Measurements from ENCODE around the gene USP15. TPM values are rescaled to one million over a fixed set of nuclear protein-coding genes. Genes with fewer than 3 reads are reported as not detected.

USP15 gene
- total RNA-seq, 5 donors from 2014 or later (not counting 1 experiment from before 2014, with no cell fraction given) = 137 to 256 (median 138) TPM

DNA sequence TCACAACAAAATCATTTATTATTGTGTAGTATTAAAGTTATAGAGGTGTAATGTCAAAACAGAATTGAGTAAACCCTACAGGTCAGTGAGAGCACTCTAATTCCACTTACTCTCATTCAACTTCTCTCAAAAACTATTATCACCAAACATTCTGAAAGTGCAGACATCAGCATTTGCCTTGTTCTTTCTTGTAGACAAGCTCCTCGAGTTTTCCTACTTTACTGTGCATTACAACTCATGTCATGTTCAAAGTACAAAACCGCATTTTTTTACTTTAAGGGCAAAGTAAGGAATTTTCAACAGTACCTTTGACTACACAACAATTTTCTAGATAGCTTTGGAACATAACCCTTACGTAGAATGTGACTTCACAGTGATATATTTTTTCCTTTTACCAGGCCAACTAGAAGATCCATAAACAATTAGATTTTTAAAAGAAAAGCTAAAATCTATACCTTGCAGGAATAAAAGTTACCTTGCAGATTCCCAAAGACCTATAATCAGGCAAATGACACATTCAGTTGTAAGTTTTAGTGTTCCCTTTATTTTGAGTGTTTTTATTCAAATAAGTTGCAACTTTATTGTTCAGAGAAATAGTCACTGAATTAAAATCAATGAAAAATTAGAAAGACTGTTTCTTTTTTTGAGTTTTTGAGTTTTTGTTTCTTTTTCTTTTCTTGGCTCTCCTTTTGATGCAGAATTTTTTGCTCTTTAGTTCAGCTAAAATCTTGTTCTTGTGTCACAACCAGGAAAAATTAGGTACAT, 12.7 kb upstream of the USP15 start:
- no peak overlapping the region for H3K4me3 ChIP-seq (ENCODE audit: control insufficient read depth in 1 of 2, extremely low read depth in 1 of 2, low read length in 1 of 2)
- no peak overlapping the region for H3K4me3 Mint-ChIP-seq
- POLR2A ChIA-PET = no interaction called here
- H3K27ac Mint-ChIP-seq = no peak overlapping the region
- H3K27ac ChIP-seq (ENCODE audit: low read length) = no peak overlapping the region
- H3K9me3 Mint-ChIP-seq = peaks cover 0 to 3% (median 0%) of the 10 kb centered on the region in 3 donors
- DNase-seq = no peak
- H3K36me3 Mint-ChIP-seq = no peaks in the 10 kb centered on the region
- CTCF ChIA-PET = no interaction called here
- no peaks in the 10 kb centered on the region for H3K9me3 ChIP-seq
- H3K4me1 ChIP-seq (ENCODE audit: control insufficient read depth in 1 of 2, extremely low read depth in 1 of 2, insufficient read depth in 2 of 2, low read length in 2 of 2) = peaks cover 8 to 16% of the 10 kb centered on the region in 2 experiments
- H3K27me3 Mint-ChIP-seq = peaks cover 0 to 3% of the 10 kb centered on the region in 2 donors
- H3K4me1 Mint-ChIP-seq = peaks cover 17 to 26% (median 21%) of the 10 kb centered on the region in 3 donors
- peaks cover 0 to 4% of the 10 kb centered on the region in 2 experiments for H3K27me3 ChIP-seq (replicated peaks in 1 of 2; ENCODE audit: control insufficient read depth in 2 of 2, extremely low read depth in 1 of 2, insufficient read depth in 2 of 2, low read length in 1 of 2)
- H3K36me3 ChIP-seq (ENCODE audit: control insufficient read depth in 2 of 2, extremely low read depth in 1 of 2, insufficient read depth in 1 of 2, low read length in 1 of 2) = no peaks in the 10 kb centered on the region
- WGBS (ENCODE audit: insufficient coverage) = 80% methylated on average over 1 of the region's 3 CpGs
- no peak for ATAC-seq (replicated peaks in 1 of 4)

DNA sequence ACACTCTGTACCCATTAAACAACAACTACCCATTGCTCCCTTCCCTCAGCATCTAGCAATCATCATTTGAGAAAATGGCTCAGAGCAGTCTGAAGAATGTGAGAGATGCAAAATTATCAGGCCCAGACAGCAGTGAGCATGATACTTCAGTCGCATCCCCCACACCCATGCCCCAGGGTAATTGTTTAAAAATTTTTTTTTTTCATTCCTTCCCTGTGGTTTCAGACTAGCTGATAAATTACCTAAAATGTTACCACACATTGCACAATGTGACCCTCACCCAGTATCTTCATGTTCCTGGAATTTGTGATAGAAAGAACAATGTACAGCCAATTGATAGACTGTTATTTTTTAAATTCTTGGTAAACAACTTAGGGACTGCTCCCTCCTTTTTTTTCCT, 11.3 kb upstream of the USP15 start:
- peaks cover 22 to 26% (median 26%) of the 10 kb centered on the region in 3 donors for H3K4me1 Mint-ChIP-seq
- ATAC-seq (replicated peaks in 1 of 4) = no peak
- peaks cover 0 to 3% (median 0%) of the 10 kb centered on the region in 3 donors for H3K9me3 Mint-ChIP-seq
- Histone ChIP-seq H3K36me3 (ENCODE audit: control insufficient read depth in 2 of 2, extremely low read depth in 1 of 2, insufficient read depth in 1 of 2, low read length in 1 of 2) (no peaks in the 10 kb centered on the region), H3K4me3 (ENCODE audit: control insufficient read depth in 1 of 2, extremely low read depth in 1 of 2, low read length in 1 of 2) (no peak overlapping the region), H3K27ac (ENCODE audit: low read length) (no peak overlapping the region), H3K4me1 (ENCODE audit: control insufficient read depth in 1 of 2, extremely low read depth in 1 of 2, insufficient read depth in 2 of 2, low read length in 2 of 2) (peaks cover 8 to 16% of the 10 kb centered on the region in 2 experiments), H3K9me3 (no peaks in the 10 kb centered on the region), H3K27me3 (replicated peaks in 1 of 2; ENCODE audit: control insufficient read depth in 2 of 2, extremely low read depth in 1 of 2, insufficient read depth in 2 of 2, low read length in 1 of 2) (peaks cover 0 to 4% of the 10 kb centered on the region in 2 experiments)
- WGBS (ENCODE audit: insufficient coverage) = no CpG with 5 or more reads among the region's 1 CpG
- CTCF ChIA-PET = no interaction called here
- H3K27ac Mint-ChIP-seq = no peak overlapping the region
- POLR2A ChIA-PET = no interaction called here
- no peak overlapping the region for H3K4me3 Mint-ChIP-seq
- H3K36me3 Mint-ChIP-seq = peaks cover 10% of the 10 kb centered on the region
- H3K27me3 Mint-ChIP-seq = peaks cover 0 to 3% of the 10 kb centered on the region in 2 donors
- no peak for DNase-seq

GRCh38 chr12:62249419-62249818, 10.8 kb upstream of the USP15 start:
- H3K9me3 ChIP-seq = no peaks in the 10 kb centered on the region
- POLR2A ChIA-PET = no interaction called here
- CTCF ChIA-PET = interaction anchor here in 1 of 2 donors (0.6 kb wide), 1 partner anchor 216 kb away, joined by 3 read pairs; no protein-coding TSS in a partner anchor

GRCh38 chr12:62250671-62251608, 9.3 kb upstream of the USP15 start:
- Histone ChIP-seq H3K36me3 (ENCODE audit: control insufficient read depth in 2 of 2, extremely low read depth in 1 of 2, insufficient read depth in 1 of 2, low read length in 1 of 2) (no peaks in the 10 kb centered on the region), H3K27me3 (replicated peaks in 1 of 2; ENCODE audit: control insufficient read depth in 2 of 2, extremely low read depth in 1 of 2, insufficient read depth in 2 of 2, low read length in 1 of 2) (peaks cover 0 to 4% of the 10 kb centered on the region in 2 experiments), H3K27ac (ENCODE audit: low read length) (peak overlapping the region; percentile 56), H3K4me1 (ENCODE audit: control insufficient read depth in 1 of 2, extremely low read depth in 1 of 2, insufficient read depth in 2 of 2, low read length in 2 of 2) (peaks cover 8 to 16% of the 10 kb centered on the region in 2 experiments), H3K9me3 (no peaks in the 10 kb centered on the region), H3K4me3 (ENCODE audit: control insufficient read depth in 1 of 2, extremely low read depth in 1 of 2, low read length in 1 of 2) (no peak overlapping the region)
- Mint-ChIP-seq H3K4me1 (peaks cover 22 to 26% (median 26%) of the 10 kb centered on the region in 3 donors), H3K36me3 (peaks cover 10% of the 10 kb centered on the region), H3K27ac (peak overlapping the region; percentile 94 to 99), H3K4me3 (peak overlapping the region; percentile 11 to 65 (median 52)), H3K27me3 (peaks cover 0 to 3% of the 10 kb centered on the region in 2 donors), H3K9me3 (peaks cover 0 to 3% (median 0%) of the 10 kb centered on the region in 3 donors)
- DNase-seq (no peak), ATAC-seq (replicated peaks in 1 of 4) (peak; percentile 27 to 53 (median 48))
- CTCF ChIA-PET = interaction anchor here in 1 of 2 donors (0.8 kb wide), 1 partner anchor 16 kb away, joined by 3 read pairs; no protein-coding TSS in a partner anchor
- 87% methylated on average over 2 of the region's 3 CpGs for WGBS (ENCODE audit: insufficient coverage)
- POLR2A ChIA-PET = no interaction called here

More at GRCh38 chr12:62249419-62249818, 10.8 kb upstream of the USP15 start:
- Mint-ChIP-seq H3K36me3 (peaks cover 10% of the 10 kb centered on the region), H3K4me3 (no peak overlapping the region), H3K9me3 (peaks cover 0 to 3% (median 0%) of the 10 kb centered on the region in 3 donors), H3K4me1 (peaks cover 22 to 26% (median 26%) of the 10 kb centered on the region in 3 donors), H3K27ac (peak overlapping the region in 1 of 2 donors; percentile 1), H3K27me3 (peaks cover 0 to 3% of the 10 kb centered on the region in 2 donors)
- peaks cover 0 to 4% of the 10 kb centered on the region in 2 experiments for H3K27me3 ChIP-seq (replicated peaks in 1 of 2; ENCODE audit: control insufficient read depth in 2 of 2, extremely low read depth in 1 of 2, insufficient read depth in 2 of 2, low read length in 1 of 2)
- peaks cover 8 to 16% of the 10 kb centered on the region in 2 experiments for H3K4me1 ChIP-seq (ENCODE audit: control insufficient read depth in 1 of 2, extremely low read depth in 1 of 2, insufficient read depth in 2 of 2, low read length in 2 of 2)
- no CpG with 5 or more reads among the region's 2 CpGs for WGBS (ENCODE audit: insufficient coverage)
- no peak overlapping the region for H3K4me3 ChIP-seq (ENCODE audit: control insufficient read depth in 1 of 2, extremely low read depth in 1 of 2, low read length in 1 of 2)
- no peaks in the 10 kb centered on the region for H3K36me3 ChIP-seq (ENCODE audit: control insufficient read depth in 2 of 2, extremely low read depth in 1 of 2, insufficient read depth in 1 of 2, low read length in 1 of 2)
- ATAC-seq (replicated peaks in 1 of 4) (no peak), DNase-seq (no peak)
- H3K27ac ChIP-seq (ENCODE audit: low read length) = no peak overlapping the region

GRCh38 chr12:62251609-62251958, 8.6 kb upstream of the USP15 start:
- Mint-ChIP-seq H3K9me3 (peaks cover 0 to 3% (median 0%) of the 10 kb centered on the region in 3 donors), H3K4me3 (peak overlapping the region; percentile 11 to 65 (median 52)), H3K27ac (peak overlapping the region; percentile 94 to 99), H3K27me3 (peaks cover 0 to 3% of the 10 kb centered on the region in 2 donors), H3K4me1 (peaks cover 26 to 32% (median 30%) of the 10 kb centered on the region in 3 donors), H3K36me3 (peaks cover 10% of the 10 kb centered on the region)
- peaks cover 10 to 16% of the 10 kb centered on the region in 2 experiments for H3K4me1 ChIP-seq (ENCODE audit: control insufficient read depth in 1 of 2, extremely low read depth in 1 of 2, insufficient read depth in 2 of 2, low read length in 2 of 2)
- CTCF ChIA-PET = interaction anchor here in 1 of 2 donors (0.8 kb wide), 1 partner anchor 16 kb away, joined by 3 read pairs; no protein-coding TSS in a partner anchor
- H3K27me3 ChIP-seq (replicated peaks in 1 of 2; ENCODE audit: control insufficient read depth in 2 of 2, extremely low read depth in 1 of 2, insufficient read depth in 2 of 2, low read length in 1 of 2) = peaks cover 0 to 4% of the 10 kb centered on the region in 2 experiments
- no peak overlapping the region for H3K4me3 ChIP-seq (ENCODE audit: control insufficient read depth in 1 of 2, extremely low read depth in 1 of 2, low read length in 1 of 2)
- H3K27ac ChIP-seq (ENCODE audit: low read length) = peak overlapping the region; percentile 56
- no peaks in the 10 kb centered on the region for H3K36me3 ChIP-seq (ENCODE audit: control insufficient read depth in 2 of 2, extremely low read depth in 1 of 2, insufficient read depth in 1 of 2, low read length in 1 of 2)
- DNase-seq = no peak
- H3K9me3 ChIP-seq = no peaks in the 10 kb centered on the region
- POLR2A ChIA-PET = no interaction called here
- ATAC-seq (replicated peaks in 1 of 4) = peak in 1 of 4 experiments; percentile 10

DNA sequence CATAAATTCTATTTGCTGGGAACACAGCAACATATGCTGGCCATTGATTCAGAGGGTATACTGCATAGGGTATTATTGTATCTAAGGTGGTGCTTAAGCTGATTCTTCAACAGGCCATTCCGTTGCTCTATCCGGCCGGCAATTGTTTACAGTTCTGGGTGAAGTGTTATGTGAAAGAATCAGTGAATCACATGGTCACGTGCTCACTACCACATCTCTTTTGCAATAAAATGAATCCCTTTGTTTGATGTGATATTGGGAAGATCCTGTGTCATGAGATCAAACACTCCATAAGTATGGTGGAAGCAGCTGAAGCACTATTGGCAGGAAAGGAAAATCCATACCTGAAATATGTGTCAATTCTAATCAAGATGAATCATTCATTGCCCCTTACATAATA, 7.6 kb upstream of the USP15 start:
- peaks cover 0 to 3% of the 10 kb centered on the region in 2 donors for H3K27me3 Mint-ChIP-seq
- no peaks in the 10 kb centered on the region for H3K9me3 ChIP-seq
- peaks cover 10% of the 10 kb centered on the region for H3K36me3 Mint-ChIP-seq
- ATAC-seq (replicated peaks in 1 of 4) (no peak), DNase-seq (no peak)
- WGBS (ENCODE audit: insufficient coverage) = no CpG with 5 or more reads among the region's 4 CpGs
- peak overlapping the region in 1 of 2 donors; percentile 16 for H3K27ac Mint-ChIP-seq
- peaks cover 0 to 3% (median 0%) of the 10 kb centered on the region in 3 donors for H3K9me3 Mint-ChIP-seq
- H3K4me3 Mint-ChIP-seq = peak overlapping the region in 1 of 3 donors; percentile 65
- ChIA-PET POLR2A (no interaction called here), CTCF (no interaction called here)
- no peak overlapping the region for H3K4me3 ChIP-seq (ENCODE audit: control insufficient read depth in 1 of 2, extremely low read depth in 1 of 2, low read length in 1 of 2)
- peaks cover 34 to 39% (median 36%) of the 10 kb centered on the region in 3 donors for H3K4me1 Mint-ChIP-seq
- peaks cover 16 to 17% of the 10 kb centered on the region in 2 experiments for H3K4me1 ChIP-seq (ENCODE audit: control insufficient read depth in 1 of 2, extremely low read depth in 1 of 2, insufficient read depth in 2 of 2, low read length in 2 of 2)
- no peaks in the 10 kb centered on the region for H3K36me3 ChIP-seq (ENCODE audit: control insufficient read depth in 2 of 2, extremely low read depth in 1 of 2, insufficient read depth in 1 of 2, low read length in 1 of 2)
- H3K27me3 ChIP-seq (replicated peaks in 1 of 2; ENCODE audit: control insufficient read depth in 2 of 2, extremely low read depth in 1 of 2, insufficient read depth in 2 of 2, low read length in 1 of 2) = peaks cover 0 to 4% of the 10 kb centered on the region in 2 experiments
- H3K27ac ChIP-seq (ENCODE audit: low read length) = no peak overlapping the region
